SK-N-DZ (cell line): ENCODE measurements around the gene OR2H2.

Experiments
- DNase-seq: peaks from one replicate; pipeline ENCODE4 v3.0.0-alpha.2; 2015; ENCODE audit warnings: low spot score
- small RNA-seq, 2 experiments: library from RNA; depleted of rRNA; stranded (forward); fragments of <200 nt; gene quantifications; one replicate each; pipeline ENCODE3, GENCODE V24; 2014

The OR2H2 gene

DNA sequence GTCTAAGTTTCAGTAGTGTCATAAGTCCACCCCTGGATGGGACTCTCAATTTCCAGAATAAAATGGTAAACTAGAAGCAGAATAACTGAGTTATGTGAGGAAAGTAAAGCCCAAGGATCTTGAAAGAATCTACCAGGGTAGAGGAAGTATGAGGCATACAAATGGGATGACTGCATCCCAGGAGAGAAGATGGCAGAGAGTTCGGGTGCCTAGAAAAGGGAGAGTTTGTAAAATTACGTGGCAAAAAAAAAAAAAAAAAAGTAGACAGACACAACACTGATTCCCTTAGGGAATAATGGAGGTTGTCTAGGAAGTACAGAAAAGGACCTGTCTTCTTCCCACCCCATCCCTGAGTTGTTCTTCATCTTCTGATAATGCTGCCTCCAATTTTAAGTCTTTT lies 44.6 kb downstream of the OR2H2 start:
- no peak for DNase-seq

DNA sequence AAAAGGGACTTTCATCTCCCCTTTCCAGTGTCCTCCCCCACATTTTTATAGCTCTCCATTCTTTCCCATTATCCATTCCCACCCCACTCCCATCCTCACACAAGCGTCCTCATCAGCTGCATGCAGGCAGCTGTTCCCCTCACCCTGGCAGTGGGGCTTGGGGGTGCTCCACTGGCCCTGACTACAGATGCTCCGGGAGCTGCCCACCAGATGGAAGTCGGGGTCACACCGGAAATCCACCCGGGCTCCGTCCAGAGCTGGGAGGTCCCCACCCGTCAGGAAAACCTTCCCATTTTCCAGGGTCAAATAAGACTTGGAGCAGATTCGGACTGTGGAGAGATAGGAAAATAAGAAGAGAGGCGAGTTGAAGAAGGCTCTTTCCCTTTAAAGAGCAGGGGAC lies 45.4 kb downstream of the OR2H2 start:
- no peak for DNase-seq

DNA sequence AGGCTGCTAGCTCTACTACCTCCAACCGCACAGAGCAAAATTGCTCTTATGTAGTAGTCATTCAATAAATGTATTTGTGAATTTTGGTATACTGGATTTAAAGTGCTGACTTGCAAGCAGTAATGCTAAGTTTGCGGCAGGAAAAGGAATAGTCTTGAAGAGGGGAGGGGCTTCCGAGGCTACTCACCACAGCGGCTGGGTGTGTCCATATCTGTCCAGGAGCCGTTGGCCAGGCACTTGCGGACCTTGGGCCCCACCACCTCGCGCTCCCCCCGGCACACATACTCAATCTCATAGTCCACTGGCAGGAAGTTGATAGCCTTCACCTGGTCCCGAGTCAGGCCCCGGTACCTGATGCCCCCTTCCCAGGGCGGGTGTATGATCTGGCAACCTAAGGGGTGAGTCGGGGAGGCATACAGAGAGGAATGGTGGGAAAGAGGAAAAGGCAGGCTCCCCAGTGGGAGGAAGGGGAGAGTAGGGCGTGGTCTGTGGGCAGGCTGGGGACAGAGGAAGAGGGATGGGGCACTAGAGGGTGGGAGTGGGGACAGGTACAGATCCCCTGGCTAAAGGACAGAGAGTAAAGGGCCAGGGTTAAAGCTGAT lies 46.4 kb downstream of the OR2H2 start:
- no peak for DNase-seq

DNA sequence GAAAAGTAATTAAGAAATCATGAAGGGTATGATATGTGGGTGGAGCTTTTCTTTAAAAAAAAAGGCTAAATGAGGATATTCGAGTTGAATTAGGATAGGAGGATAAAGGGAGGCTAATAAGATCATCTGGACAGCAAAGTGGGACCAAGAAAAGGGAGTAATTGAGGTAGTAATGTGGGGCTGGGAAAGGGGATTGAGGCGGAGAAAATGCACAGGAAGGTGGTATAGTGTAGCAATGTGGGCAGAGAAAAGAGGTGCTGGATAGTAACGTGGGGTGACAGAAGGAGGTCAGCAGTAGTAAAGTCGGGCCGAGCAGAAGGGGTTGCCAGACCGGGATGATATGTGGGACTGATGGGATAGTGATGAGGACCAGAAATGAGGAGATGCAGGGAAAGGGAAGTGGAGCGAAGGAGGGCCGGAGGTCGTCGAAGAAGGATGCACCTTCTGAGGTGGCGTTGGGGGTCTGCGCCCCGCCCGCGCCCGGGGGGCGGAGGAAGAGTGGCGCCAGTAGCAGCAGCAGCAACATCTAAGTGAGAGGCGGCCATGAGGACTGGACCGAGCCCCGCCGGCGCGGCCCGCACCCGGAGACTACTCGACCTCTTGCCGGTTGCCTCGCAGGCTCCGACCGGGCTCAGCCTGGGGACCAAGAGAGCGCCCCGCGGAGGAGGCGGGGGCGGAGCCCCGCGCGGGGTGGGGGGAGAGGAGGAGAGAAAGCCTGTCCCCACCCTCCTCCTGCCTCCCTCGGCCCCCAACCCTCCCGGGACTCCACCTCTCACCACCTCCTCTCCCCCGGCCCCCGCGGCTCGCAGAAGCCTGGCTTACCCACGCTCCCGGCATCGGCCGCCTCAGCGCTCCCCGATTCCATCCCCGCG lies 47.2 kb downstream of the OR2H2 start:
- peak; percentile 70 for DNase-seq

DNA sequence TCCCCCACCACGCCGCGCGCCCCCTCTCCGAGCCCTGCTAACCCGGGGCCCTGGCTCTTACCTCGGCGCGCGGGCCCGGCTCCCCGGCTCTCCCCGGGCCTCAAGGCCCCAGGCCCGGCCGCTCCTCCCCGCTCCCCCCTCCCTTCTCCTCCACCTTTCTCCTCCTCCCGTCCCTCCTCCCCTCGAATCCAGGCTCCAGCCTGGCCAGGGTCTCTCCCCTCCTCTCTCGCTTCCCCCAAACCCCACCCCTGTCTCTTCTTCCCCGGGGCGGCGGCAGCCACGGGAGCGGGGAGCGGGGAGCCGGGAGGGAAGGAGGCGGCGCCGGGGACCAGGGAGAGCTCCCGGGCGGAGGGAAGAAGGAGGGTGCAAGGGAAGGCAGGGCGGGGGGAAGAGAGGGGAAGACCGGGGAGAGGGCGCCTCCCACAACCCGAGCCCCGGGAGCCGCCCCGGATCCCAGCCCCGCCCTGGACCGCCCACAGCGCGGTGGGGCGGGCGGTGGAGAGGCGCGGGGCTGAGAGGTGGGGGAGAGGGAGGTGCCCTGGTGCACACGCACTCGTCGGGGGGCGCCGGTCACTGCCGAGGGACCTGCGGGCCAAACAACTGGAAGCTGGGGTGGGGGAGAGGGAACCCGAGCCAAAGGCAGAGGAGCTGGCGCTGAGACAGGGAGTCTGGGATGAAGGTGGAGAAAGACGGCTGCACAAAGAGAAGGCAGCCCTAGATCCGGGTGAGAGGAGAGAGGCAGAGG lies 48.0 kb downstream of the OR2H2 start, which contains the start of gene GABBR1:
TSS of gene GABBR1 (minus strand) at position 395 of the 745 bp plus-strand sequence. CDS start 798 bp downstream, outside the sequence.
- peak; percentile 90 for DNase-seq

DNA sequence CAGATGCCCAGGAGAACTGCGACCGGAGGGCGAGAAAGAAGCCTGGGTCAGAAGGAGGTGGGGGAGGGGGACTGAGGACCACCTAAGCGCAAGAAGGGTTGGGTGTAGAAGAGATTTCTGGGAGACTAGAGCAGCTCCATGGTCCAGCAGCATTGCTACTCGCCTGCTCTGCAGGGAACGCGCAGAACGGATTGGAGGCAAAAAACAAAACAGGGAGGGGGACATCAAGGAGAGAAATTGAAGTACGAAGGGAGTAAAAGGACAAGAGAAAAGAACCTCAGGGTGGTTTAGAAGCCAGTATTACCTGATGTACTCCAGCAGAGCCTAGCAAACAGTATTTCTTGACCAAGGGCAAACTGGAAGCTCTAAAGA lies 48.6 kb downstream of the OR2H2 start:
- DNase-seq = no peak

DNA sequence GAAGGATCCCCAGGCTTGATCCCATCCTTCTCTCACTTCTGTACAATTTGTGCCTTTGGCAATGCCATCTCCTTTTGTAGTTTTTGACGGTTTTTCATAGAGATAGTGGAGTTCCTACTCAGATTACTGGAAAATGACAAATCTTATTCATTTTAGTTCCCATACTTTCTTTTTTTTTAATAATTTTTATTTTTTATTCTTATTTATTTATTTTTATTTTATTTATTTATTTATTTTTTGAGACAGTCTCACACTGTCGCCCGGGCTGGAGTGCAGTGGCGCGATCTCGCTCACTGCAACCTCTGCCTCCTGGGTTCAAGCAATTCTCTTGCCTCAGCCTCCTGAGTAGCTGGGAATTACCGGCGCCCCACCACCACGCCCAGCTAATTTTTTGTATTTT lies 52.3 kb downstream of the OR2H2 start:
- DNase-seq = no peak

Small RNA genes within 50 kb of the gene (small RNA-seq; reads per million reads assigned to genes)
- gene SNORD32B (0 to 1.4 reads per million in 2 experiments), gene SUMO2P1 (0 to 0.35 reads per million in 2 experiments), gene TMEM183AP1 (0 to 0.04 reads per million in 2 experiments)
